Hepatocyte (in vitro differentiated cells): ENCODE results near the gene CBY3.
"Not testable (repeated sequence)": the region's sequence is repeated elsewhere in the genome, so short reads cannot be mapped to it uniquely, and the experiment has no call there.

ENCODE experiments used
- EZH2 ChIP-seq: fragments of 200-600 bp; sonication (generic); IDR thresholded peaks from 2 replicates; pipeline ENCODE4 v1.6.1; 2016; ENCODE audit warnings: antibody characterized with exemption, mild to moderate bottlenecking, borderline replicate concordance
- EZH2phosphoT487 ChIP-seq: fragments of 200-600 bp; sonication (generic); IDR thresholded peaks from one replicate; pipeline ENCODE4 v1.6.1; 2018; ENCODE audit warnings: antibody characterized with exemption, mild to moderate bottlenecking, low read depth, moderate library complexity; ENCODE audit not compliant: unreplicated experiment, severe bottlenecking
- TF ChIP-seq, protein P1 (sequence below): fragments of 200-600 bp; sonication (generic); IDR thresholded peaks from 2 replicates; pipeline ENCODE4 v1.5.1; 2016; ENCODE audit warnings: antibody characterized with exemption, mild to moderate bottlenecking; ENCODE audit not compliant: poor library complexity

GRCh38 chr5:179644766-179645165 lies 36.1 kb downstream of the CBY3 start:
- TF ChIP-seq EZH2, EZH2phosphoT487: not testable (repeated sequence)
- TF ChIP-seq, protein P1, sequence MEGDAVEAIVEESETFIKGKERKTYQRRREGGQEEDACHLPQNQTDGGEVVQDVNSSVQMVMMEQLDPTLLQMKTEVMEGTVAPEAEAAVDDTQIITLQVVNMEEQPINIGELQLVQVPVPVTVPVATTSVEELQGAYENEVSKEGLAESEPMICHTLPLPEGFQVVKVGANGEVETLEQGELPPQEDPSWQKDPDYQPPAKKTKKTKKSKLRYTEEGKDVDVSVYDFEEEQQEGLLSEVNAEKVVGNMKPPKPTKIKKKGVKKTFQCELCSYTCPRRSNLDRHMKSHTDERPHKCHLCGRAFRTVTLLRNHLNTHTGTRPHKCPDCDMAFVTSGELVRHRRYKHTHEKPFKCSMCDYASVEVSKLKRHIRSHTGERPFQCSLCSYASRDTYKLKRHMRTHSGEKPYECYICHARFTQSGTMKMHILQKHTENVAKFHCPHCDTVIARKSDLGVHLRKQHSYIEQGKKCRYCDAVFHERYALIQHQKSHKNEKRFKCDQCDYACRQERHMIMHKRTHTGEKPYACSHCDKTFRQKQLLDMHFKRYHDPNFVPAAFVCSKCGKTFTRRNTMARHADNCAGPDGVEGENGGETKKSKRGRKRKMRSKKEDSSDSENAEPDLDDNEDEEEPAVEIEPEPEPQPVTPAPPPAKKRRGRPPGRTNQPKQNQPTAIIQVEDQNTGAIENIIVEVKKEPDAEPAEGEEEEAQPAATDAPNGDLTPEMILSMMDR = not testable (repeated sequence)
